MCF 10A (cell line): ENCODE results near the gene GLIS1. TPM values are rescaled to one million over a fixed set of nuclear protein-coding genes. Genes with fewer than 3 reads are reported as not detected.
A peak's percentile ranks its signal among the peaks of the same experiment; 100 is the strongest.

Source experiments
- BruUV-seq: library from RNA; stranded (reverse); fragments of 400-500 nt; replicated peaks from 2 replicates; lab custom pipeline; 2021; lab: Mats Ljungman, UMichigan
- CTCF ChIA-PET: fragments of 300-600 bp; sonication (Branson Sonifier 250); formaldehyde crosslinking; extraction: SDS; loops from one replicate; lab custom pipeline; 2021; ENCODE audit warnings: antibody characterized with exemption, inconsistent platforms; lab: Yijun Ruan, JAX
- POLR2A ChIA-PET: fragments of 300-600, 350-650 bp; sonication (Branson Sonifier 250); formaldehyde crosslinking; extraction: SDS; loops from one replicate; lab custom pipeline; 2020; ENCODE audit warnings: antibody characterized with exemption, inconsistent platforms; lab: Yijun Ruan, JAX
- DNase-seq: peaks from one replicate; pipeline ENCODE4 v3.0.0-alpha.2; 2018; ENCODE audit not compliant: unreplicated experiment
- H3K27ac Mint-ChIP-seq: one replicate; pipeline ENCODE4 v1.8.0; 2022; ENCODE audit warnings: mild to moderate bottlenecking, low read depth, mixed read lengths; ENCODE audit not compliant: unreplicated experiment
- H3K27me3 Mint-ChIP-seq: one replicate; pipeline ENCODE4 v1.8.0; 2022; ENCODE audit warnings: mixed read lengths; ENCODE audit not compliant: insufficient read depth, unreplicated experiment
- H3K36me3 Mint-ChIP-seq: one replicate; pipeline ENCODE4 v1.8.0; 2022; ENCODE audit warnings: mild to moderate bottlenecking, moderate library complexity, mixed read lengths; ENCODE audit not compliant: insufficient read depth, unreplicated experiment
- H3K4me1 Mint-ChIP-seq: one replicate; pipeline ENCODE4 v1.8.0; 2022; ENCODE audit warnings: mixed read lengths; ENCODE audit not compliant: insufficient read depth, unreplicated experiment
- H3K4me3 Mint-ChIP-seq: one replicate; pipeline ENCODE4 v1.8.0; 2022; ENCODE audit warnings: mild to moderate bottlenecking, moderate library complexity, mixed read lengths; ENCODE audit not compliant: unreplicated experiment
- H3K9me3 Mint-ChIP-seq: one replicate; pipeline ENCODE4 v1.8.0; 2022; ENCODE audit warnings: mixed read lengths; ENCODE audit not compliant: unreplicated experiment
- CTCF ChIP-seq: fragments of 200-600 bp; IDR thresholded peaks from one replicate; pipeline ENCODE4 v1.8.0; 2022; ENCODE audit warnings: antibody characterized with exemption, mild to moderate bottlenecking; ENCODE audit not compliant: unreplicated experiment
- intact Hi-C: fragments of 100-400 bp; cut with micrococcal nuclease; formaldehyde crosslinking; loops from 2 replicates; pipeline ENCODE4 v1.14.1; 2022
- total RNA-seq: library from RNA; stranded (reverse); gene quantifications from 2 replicates; pipeline ENCODE4 v1.2.3, GENCODE V29; 2022

The GLIS1 gene
- total RNA-seq, 1 experiment from 2014 or later: 0.93 TPM

- ChIA-PET POLR2A (no interaction called here), CTCF (interaction anchor here (0.6 to 1.0 kb wide), 2 partner anchors 296 to 1245 kb away, joined by 3 to 4 read pairs; no protein-coding TSS in a partner anchor)
- Mint-ChIP-seq H3K9me3 (peaks cover under 1% of the 10 kb centered on the region), H3K4me3 (no peak overlapping the region), H3K4me1 (no peaks in the 10 kb centered on the region), H3K27me3 (peaks cover 16% of the 10 kb centered on the region), H3K36me3 (no peaks in the 10 kb centered on the region), H3K27ac (no peak overlapping the region)
- intact Hi-C loops: no loop called here
- no TSS peak for BruUV-seq
- no peak for DNase-seq
- no peak for TF ChIP-seq CTCF
Measured at GRCh38 chr1:53573931-53574330, 165.0 kb downstream of the GLIS1 start.

- POLR2A ChIA-PET: no interaction called here
- DNase-seq: no peak
- no peaks in the 10 kb centered on the region for H3K4me1 Mint-ChIP-seq
- no peak overlapping the region for H3K4me3 Mint-ChIP-seq
- H3K27me3 Mint-ChIP-seq: peaks cover 20% of the 10 kb centered on the region
- H3K9me3 Mint-ChIP-seq: peaks cover 4% of the 10 kb centered on the region
- no peaks in the 10 kb centered on the region for H3K36me3 Mint-ChIP-seq
- CTCF ChIA-PET: interaction anchor here (0.6 kb wide), 2 partner anchors 12 to 1245 kb away, joined by 3 to 4 read pairs; no protein-coding TSS in a partner anchor
- intact Hi-C loops: no loop called here
- no peak overlapping the region for H3K27ac Mint-ChIP-seq
- BruUV-seq: no TSS peak
- no peak for TF ChIP-seq CTCF
Measured at GRCh38 chr1:53573522-53573921, 165.4 kb downstream of the GLIS1 start.

- intact Hi-C loops: no loop called here
- ChIA-PET POLR2A (interaction anchor here (1.0 kb wide), 1 partner anchor 134 kb away, joined by 3 read pairs; no protein-coding TSS in a partner anchor), CTCF (interaction anchor here (0.6 to 1.1 kb wide), 7 partner anchors 10 to 1802 kb away, joined by 3 to 4 read pairs (median 3); no protein-coding TSS in a partner anchor)
- peaks cover 22% of the 10 kb centered on the region for H3K27me3 Mint-ChIP-seq
- DNase-seq: no peak
- H3K4me3 Mint-ChIP-seq: no peak overlapping the region
- no peaks in the 10 kb centered on the region for H3K4me1 Mint-ChIP-seq
- H3K27ac Mint-ChIP-seq: no peak overlapping the region
- peaks cover 7% of the 10 kb centered on the region for H3K9me3 Mint-ChIP-seq
- no peaks in the 10 kb centered on the region for H3K36me3 Mint-ChIP-seq
- no TSS peak for BruUV-seq
- no peak for TF ChIP-seq CTCF
Measured at GRCh38 chr1:53572815-53573173, 166.2 kb downstream of the GLIS1 start.

- ChIA-PET CTCF (interaction anchor here (0.6 to 1.1 kb wide), 6 partner anchors 10 to 1803 kb away, joined by 3 to 4 read pairs (median 3); no protein-coding TSS in a partner anchor), POLR2A (interaction anchor here (1.0 kb wide), 1 partner anchor 134 kb away, joined by 3 read pairs; no protein-coding TSS in a partner anchor)
- Mint-ChIP-seq H3K4me3 (no peak overlapping the region), H3K4me1 (no peaks in the 10 kb centered on the region), H3K27ac (no peak overlapping the region), H3K27me3 (peaks cover 24% of the 10 kb centered on the region), H3K9me3 (peaks cover 8% of the 10 kb centered on the region), H3K36me3 (no peaks in the 10 kb centered on the region)
- DNase-seq: peak; percentile 77
- BruUV-seq: no TSS peak
- intact Hi-C loops: no loop called here
- TF ChIP-seq CTCF: no peak
Measured at GRCh38 chr1:53572065-53572814, 166.7 kb downstream of the GLIS1 start.
